Activated CD4-positive, alpha-beta T cell treated with anti-CD3 and anti-CD28 coated beads for 24 hours (primary cell): ENCODE measurements around the gene ATP11C.
"Not testable (repeated sequence)": the region's sequence is repeated elsewhere in the genome, so short reads cannot be mapped to it uniquely, and the experiment has no call there.

Experiments
- DNase-seq, 2 donors: peaks; one replicate each; pipeline ENCODE4 v3.0.0-alpha.2; 2020; ENCODE audit warnings: low read depth in 2 of 2

ATP11C gene

DNA sequence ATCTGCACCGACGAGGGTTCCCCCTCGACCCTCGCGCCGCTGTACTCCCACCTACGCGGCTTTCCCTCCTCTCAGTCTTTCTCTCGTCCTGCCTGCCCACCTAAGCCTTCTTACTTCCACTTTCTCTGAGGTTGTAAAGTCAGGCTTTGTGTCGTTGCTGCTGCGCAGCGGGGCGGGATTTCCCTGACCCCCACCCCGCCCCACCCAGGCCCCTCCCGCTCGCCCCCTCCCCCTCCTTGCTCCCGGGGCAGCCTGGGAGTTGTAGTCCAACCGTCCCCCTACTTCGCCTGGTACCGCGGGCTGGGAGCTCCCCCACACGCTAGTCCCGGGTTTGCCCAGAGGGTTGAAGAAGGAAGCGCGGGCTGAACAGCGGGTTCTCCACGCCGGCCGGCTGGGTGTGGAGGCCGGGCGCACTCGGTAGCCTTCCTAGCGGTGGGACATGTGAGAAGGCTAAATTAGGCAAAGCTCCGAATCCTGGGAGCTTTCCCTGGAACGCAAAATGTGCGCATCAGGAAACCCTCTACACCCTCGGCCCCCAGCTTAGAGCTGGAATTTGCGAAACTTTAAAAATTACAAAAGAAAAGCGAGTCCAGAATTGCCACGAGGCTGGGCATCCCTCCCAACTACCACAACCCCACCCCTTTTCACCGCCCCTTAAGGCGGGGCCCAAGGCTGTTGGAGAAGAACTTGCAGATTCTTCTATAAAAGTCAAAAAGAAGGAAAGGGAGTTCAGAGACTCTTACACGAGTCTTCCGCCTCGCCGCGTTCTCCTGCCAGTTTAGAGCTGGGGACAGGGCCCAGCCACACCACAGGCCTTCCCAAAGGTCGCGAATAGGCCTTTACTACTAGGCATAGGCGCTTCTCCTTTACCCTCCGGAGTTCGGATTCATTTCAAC is at the start of gene ATP11C:
ATP11C (minus strand) TSS at position 153 of the 896 bp plus-strand sequence. CDS start 1,011 bp downstream, outside the sequence.
- DNase-seq: peak; percentile 62 to 69

DNA sequence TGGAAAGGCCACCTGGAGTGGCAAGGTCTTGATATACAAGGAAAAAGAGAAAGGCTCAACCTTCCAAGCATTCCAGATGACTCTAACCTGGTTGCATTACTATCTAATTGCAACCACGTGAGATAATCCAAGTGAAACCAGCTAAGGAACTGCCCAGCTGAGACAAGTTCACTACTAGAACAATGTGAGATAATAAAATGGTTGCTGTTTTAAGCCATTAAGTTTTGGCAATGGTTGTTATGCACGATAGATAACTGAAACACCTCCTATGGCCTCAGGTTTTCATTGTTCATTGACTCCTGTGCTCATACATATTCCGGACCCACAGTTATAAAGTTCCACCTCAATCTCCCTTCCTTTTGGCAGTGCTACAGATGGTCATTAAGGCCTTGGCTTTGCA is 41.6 kb upstream of the ATP11C start:
- no peak for DNase-seq

DNA sequence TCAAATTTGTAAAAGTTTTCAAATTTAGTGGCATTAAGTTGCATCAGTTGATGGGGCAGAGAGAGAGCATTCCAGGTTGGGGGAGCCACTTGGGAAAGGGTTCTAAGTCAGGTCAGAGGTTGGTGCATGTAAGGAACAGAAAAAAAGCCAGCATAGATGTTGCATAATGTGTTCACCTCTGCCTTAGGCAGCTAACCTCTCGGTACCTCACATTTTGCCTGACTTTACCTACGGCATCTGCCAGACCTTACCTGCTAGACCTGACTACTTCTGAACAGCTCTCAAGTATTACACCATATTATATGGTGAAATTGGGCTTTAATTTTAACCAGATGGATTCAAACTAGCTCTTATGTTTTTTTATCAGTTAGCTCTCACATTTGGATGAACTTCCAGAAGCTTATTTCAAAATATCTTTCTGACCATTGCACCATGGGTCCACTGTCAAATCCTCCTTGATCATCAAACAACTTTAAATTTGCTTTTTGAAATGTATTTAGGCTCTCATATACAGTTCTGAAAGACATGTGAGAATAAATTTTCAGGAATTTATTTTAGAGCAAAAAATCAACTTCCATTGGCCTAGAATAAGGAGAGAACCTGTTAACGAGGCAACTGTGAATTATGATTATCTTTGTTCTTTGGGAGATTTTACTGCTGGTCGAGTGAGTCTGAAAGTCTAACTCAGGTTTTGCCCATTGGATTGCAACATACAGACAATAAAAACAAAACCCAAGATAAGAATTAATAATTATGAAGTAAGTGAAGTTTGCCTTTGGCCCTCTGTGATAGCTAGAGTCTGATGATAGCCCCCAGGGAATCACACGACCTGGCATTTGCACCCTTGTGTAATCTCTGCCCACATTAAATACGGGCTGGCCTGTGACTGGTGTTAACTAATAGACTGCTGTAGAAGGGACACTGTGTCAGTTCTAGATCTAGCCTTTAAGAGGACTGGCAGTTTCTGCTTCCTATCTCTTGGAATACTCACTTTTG is 40.1 kb upstream of the ATP11C start:
- no peak for DNase-seq

DNA sequence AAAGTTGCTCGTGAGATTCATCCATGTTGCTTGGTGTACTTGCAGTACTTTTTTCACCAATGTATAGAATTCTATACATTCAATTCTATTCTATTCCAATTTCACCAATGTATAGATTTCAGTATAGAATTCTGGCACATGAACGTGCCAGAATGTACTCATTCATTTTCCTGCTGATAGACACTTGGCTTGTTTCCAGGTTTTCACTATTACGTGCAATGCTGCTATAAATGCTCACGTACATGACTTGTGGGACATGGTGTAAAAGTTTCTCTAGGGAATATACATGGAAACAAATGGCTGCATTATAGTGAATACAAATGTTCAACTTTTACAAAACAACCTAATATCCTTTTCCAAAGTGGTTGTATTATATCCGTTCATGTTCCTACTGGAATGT is 39.3 kb upstream of the ATP11C start:
- DNase-seq: no peak

DNA sequence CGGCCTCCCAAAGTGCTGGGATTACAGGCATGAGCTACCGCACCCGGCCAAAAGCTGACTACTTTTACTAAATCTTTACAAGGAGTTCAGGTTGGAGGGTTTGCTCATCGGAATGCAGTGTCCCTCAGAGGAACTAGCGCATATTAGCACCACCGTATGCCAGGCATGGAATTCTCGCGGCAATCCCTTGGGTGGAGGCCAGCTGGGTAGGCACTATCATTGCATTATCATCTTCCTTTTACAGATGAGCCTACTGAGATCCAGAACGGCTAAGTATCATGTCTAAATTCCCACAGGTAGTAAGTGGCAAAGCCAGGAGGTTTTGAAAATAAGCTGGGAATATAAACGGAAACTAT is 38.5 kb upstream of the ATP11C start:
- DNase-seq: no peak

DNA sequence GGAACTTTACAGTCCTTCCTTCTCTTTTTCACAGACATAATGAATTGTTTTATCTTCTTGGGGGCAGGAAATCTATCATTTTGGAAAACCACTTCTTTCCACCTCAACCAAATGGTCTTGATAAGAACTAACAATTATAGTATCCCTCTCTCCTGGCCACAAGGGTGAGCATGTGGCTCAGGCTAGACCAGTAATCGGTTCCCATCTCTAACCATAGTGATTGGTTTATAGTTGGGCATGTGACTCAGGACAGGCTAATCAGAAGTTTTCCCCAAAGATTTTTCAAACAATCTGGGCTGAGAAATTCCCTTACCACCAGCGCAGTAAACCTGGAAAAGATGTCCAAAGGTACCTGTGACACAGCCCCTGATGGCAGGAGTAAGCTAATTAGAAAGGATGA is 36.4 kb upstream of the ATP11C start:
- DNase-seq: no peak

DNA sequence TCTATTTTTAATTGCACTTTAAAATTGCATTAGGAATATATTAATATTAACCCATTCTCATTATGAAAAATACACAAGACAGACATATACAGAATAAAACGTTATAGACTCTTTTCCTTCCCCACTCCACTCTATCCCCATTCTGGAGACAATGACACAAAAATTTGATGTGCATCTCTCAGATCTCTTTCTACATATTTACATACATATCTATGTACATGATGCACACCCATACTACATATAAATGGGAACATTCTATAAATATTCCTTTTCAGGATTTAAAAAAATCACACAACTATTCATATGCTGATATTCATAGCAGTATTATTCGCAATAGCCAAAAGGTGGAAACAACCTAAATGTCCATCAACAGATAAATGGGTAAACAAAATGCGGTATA is 34.9 kb upstream of the ATP11C start:
- DNase-seq: no peak

DNA sequence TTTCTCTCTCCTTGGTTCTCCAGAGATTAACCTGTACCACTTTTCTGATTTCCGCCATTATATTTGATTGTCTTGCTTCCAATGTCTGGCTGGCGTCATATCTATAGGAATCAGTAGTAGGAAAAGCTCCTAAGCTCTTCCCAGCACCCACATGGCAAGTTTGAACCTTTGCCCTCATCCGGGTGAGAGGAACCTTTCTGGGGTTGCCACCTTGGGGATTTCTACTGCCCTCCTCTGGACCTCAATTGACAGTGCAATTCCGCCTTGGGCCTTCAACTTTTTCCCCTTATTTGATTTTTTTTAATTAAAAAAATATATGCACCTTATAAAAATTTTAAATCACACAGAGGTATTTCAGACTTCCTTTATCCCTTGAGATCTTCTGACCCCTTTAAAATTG is 34.4 kb upstream of the ATP11C start:
- DNase-seq: no peak

DNA sequence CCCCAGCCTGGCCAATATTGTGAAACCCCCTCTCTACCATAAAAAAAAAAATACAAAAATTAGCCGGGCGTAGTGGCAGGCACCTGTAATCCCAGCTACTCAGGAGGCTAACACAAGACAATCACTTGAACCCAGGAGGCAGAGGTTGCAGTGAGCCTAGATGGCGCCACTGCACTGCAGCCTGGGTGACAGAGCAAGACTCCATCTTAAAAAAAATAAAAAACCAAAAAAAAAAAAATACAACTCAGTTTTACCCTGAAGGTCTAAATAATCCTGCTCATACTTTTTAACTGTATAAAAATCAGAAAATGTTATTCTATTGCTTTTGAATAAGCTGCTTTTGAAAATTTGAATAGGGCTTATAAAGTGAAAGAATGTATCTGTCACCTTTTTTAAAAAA is 33.3 kb upstream of the ATP11C start:
- not testable (repeated sequence) for DNase-seq

DNA sequence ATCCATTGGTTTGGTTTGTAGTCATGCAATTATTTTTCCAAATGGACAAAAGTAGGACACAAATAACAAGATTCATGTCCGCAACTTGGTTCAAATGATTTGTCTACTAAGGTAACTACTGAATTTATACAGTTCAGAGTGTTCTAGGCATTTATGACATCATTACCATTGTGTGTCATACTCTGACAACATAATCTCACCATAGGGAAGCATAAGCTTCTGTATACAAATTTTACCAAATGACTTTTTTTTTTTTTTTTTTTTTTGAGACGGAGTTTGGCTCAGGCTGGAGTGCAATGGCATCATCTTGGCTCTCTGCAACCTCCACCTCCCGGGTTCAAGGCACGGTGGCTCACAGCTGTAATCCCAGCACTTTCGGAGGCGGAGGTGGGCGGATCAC is 32.6 kb upstream of the ATP11C start, which contains the start of gene CXorf66:
CXorf66 (minus strand) TSS at position 101 of the 400 bp plus-strand sequence; CDS start at position 76, 25 bp downstream.
- DNase-seq: no peak

DNA sequence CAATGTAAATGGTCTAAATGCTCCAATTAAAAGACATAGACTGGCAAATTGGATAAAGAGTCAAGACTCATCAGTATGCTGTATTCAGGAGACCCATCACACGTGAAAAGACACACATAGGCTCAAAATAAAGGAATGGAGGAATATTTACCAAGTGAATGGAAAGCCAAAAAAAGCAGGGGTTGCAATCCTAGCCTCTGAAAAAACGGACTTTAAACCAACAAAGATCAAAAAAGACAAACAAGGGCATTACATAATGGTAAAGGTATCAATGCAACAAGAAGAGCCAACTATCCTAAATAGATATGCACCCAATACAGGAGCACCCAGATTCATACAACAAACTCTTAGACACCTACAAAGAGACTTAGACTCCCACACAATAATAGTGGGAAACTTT is 28.2 kb upstream of the ATP11C start:
- DNase-seq: not testable (repeated sequence)

DNA sequence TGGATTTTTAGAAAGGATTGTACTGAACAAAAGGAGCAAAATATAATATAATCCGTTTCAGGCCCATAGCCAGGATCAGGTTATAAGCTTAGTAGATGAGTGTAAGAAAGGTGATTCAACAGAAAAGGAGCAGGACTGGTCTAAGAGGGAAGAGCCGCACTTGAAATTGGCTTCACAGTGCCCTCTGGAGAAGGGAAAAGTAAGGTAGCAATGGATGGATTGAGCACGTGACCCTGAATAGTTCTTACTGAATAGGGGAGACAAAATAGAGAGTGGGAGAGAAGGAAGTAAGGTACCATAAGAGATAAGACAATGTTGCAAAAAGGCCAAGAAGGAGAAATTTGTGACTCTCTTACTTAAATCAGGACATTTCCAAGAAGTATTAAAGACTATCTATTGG is 16.9 kb upstream of the ATP11C start:
- no peak for DNase-seq

DNA sequence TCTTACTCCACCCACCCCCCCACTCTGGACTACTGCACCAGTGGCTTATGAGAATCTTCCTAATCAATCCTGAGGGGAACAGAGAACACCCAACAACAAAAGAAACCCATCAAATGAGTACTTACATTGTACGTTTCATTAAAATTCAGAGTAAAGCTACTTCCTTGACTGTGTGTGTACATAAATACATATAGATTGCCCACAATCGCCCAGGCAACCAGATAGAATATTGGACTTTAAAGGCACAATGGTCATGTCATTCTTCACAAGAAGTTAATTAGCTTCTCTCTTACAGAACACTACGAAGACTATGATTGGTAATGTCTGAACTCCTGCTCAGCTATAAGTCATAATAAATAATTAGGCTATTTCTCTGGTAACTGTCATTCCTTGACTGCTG is 12.2 kb upstream of the ATP11C start:
- no peak for DNase-seq

DNA sequence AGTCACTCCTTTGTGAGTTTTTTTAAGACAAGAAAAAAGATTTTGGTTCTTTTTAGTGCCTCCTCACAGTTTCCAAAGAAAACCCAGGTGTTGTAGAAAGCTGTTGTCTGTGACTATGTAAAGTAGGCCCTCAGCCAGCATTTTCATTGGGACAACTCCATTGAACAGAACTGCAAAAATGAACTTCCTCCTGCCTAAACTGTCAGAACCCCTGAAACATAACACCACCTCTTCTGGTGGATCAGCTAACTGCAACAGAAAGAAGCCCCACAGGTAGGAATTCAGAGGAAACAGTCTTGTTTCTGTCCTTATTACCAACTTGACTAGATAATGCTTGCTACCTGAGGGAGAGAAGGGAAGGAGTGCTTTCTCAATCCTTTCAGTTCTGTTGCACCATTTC is 3.4 kb upstream of the ATP11C start:
- DNase-seq: no peak

DNA sequence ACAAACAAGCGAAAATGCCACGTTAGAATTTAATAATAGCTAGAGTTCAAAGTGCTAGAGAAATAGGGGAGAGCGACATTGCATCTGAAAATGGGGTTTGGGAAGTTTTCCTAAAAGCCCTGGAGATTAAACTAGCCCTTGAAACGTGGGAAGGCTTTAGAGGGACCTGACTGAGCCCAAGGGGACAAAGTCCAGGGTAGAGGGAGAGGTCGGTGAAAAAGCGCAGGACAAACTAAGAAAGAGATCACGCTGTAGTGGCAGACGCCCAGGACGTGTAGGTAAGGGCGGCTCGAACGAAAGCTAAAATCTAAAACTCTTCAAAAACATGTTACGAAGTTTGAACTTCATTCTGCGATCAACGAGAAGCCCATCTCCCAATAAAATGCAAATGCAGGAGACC is 1.1 kb upstream of the ATP11C start:
- no peak for DNase-seq

DNA sequence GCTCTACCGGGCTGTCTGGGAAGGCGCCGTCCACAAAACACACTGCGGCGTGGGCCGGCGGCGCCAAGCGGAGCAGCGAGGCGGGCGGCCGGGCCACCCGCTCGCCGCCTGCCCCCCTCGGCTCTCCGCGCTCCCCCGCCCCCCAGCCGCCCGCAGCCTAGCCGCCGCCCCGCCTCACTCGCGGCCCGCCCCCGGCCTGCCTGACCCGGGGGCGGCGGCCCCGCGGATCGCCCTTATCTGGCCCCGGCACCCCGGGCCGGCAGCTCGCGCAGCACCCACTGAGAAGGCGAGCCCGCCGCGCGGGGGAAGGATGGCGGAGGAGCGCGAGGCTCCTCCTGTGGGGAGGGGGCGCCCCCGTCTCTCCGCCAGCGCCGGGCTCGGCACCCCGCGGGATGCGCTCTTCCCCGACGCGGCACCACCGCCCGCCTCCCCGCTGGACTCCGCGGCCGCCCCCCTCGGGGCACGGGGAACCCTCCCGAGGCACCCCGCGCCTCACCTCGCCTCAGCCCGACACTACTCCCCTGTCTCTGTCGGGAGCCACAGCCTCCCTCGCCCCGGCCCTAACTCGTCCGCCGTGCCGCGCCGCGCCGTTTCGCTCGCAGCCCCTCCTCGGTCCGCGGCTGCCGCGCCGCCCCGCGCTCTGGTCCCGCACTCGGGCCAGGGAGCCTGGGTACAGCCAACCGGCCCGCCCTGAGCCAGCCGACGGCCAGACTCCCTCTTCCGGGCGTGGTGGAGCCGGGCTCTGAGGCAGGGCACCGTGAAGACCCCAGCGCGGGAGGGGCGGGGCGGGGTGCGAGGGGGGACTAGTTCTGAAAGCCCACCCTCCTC is 566 bp downstream of the ATP11C start:
- DNase-seq: peak in 1 of 2 donors; percentile 2

DNA sequence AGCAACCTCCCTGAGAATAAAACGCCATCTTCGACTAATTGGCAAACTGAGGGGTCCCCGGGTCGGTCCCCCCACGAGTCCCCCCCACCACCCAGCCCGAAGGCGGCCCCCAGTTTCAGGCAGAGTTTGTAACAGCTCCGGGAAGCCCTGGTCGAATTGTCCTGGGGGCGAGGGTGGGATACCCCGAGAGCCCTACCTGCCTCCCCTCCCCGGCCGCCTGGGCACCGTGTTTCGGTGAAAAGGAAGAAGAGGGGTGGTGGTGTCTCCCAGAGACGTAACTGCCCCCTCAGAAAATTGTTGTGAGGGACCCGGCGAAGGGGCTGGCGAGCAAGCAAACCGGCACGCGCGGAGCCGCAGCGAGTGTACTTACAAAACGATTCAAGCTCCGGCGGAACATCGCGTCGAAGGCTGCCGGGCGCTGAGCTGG is 1.2 kb downstream of the ATP11C start:
- DNase-seq: no peak

DNA sequence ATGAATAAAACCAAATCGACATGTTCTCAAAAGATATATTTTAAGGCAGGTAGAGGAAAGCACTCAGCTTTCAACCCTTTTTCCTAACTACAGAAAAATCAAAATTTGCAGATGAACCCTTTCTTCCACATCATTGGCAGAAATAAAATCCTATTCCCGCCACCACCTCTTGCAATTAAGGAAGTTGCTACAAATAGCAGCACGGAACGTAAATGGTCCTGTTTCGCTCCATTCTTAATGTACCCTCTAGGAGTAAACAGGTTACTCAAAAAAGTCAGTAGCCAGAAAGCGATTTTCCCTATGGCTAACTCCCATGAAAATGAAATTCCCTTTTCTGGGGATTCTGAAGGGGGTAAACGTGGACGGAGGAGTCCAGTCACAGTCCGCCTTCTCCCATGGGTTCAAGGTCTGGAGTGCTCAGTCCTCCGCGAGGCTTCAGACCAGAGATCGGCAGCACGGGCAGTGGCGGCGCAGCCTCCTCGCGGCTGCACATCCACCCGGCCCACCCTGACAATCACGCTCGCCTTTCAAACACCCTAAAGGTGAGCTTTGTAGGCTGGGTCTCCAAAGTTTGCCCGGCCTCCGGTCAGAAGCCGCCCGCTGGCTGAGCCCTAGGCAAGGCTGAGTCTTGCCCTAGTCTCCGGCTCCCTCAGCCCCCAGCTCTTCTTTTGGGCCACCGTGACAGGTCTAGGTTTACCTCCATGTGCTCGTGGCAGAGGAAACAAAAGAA is 1.8 kb downstream of the ATP11C start:
- no peak for DNase-seq

DNA sequence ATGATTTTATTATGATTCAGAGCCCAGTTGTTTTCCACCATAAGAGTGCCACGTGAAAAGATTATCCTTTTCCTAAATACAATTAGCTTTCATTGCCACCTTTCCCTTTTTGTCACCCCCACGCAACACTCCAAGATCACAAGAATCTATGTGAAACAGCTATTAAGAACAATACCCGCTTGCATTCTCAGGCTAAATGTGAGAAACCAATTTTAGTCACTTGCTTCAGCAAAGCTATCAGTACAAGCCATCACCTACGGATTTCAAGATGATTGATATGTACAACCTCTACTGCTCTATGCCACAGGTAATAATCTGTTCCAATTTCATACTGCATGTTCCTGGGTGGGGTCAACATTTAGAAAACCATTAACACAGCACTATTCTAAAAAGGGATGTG is 2.5 kb downstream of the ATP11C start:
- no peak for DNase-seq

DNA sequence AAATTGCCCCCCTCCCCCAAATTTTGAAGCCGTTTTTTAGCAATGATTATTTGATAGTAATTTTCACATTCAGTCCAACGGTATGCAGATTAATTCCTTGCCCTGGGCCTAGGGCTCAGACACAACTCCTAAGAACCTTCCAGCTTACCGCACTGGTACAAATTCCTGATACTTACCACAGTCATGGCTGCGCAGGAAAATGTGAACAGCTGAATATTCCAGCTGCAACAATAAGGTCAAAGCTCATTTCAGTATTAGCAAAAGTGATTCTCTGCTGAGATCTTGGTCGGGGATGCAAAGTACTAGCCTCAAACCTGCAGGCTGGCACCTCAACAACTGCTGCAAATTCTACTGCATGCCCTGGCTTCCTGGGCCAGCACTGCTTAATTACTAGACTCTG is 3.0 kb downstream of the ATP11C start:
- DNase-seq: no peak

DNA sequence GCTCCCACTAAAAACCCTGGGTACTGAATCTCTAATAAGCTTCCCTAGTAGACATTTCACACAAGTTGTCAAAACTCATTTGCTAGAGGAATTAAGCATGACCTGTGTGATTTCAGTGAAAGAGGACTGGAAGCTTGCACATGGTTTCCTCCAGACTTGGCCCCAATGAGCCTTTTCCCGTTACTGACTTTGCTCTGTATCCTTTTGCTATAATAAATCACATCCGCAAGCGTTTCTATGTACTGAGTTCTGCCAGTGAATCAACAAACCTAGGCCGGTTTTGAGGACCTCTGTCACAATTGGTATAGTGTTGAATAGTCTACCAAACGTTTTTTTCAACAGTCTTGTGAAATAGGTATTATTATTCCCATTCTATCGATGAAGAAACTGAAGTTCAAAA is 8.2 kb downstream of the ATP11C start:
- no peak for DNase-seq
